GM21423 (cell line): ENCODE data around the gene TCTN1.

Experiments
- ATAC-seq: cut with Tn5 transposase; IDR thresholded peaks from one replicate; pipeline ENCODE4 v1.9.1; 2021; ENCODE audit warnings: mild to moderate bottlenecking, moderate library complexity; ENCODE audit not compliant: unreplicated experiment

TCTN1 gene

DNA sequence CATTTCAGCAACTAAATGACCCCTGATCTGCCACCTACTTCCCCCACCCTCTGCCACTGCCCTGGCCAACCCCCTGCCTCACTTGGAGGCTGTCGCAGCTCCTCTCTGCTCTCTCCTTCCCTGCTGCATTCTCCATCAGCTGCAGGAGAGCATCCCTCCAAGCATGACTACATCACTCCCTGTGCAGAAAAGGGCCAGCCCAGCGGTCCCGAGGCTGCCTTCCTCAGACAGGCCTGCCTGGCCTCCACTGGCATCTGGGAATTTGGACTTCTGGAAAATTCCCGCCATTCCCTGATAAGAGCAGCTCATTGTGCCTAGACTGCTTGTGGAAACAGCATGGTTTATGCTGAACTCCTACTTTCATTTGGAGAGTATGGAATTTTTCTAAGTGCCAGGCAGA is 62.2 kb downstream of the TCTN1 start:
- ATAC-seq = no peak

GRCh38 chr12:110677206-110677911 is 63.4 kb downstream of the TCTN1 start:
- ATAC-seq = peak; percentile 84

DNA sequence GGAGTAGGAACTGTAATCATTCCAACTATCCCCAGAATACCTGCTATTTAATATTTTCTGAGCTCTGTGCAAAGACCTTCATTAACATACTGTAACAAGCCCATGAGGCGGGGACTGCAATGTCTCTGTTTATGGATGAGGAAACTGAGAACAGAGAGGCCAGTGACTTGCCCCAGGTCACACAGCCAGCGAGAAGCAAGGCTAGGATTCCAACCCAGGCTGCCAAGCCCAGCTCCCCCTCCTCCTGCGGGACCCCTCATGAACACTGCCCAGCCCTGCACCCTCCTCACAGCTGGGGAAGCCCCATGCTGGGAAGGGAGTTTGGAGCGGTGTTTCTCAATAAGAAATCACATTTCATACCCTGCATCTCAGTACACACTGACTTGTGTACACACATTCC is 64.1 kb downstream of the TCTN1 start:
- no peak for ATAC-seq

DNA sequence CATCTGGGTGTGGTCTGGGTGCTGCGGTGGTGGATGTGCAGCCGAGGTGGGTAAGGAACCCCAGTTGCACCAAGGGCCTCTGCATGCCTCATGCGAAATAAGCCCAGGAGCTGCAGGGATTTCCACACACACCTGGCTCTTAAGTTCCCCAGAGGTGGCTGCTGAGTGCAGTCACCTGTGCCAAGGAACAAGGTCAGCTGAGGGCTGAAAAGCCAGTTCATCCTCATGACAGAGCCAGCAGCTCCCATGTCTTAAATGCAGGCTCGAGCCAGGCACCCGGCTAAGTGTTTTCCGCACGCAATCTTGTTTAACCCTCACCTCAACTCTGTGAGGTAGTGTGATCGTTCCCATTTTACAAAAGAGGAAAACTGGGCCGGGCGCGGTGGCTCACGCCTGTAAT is 65.3 kb downstream of the TCTN1 start:
- ATAC-seq = no peak

- ATAC-seq = no peak
Observed at GRCh38 chr12:110680032-110680431, 66.1 kb downstream of the TCTN1 start.

DNA sequence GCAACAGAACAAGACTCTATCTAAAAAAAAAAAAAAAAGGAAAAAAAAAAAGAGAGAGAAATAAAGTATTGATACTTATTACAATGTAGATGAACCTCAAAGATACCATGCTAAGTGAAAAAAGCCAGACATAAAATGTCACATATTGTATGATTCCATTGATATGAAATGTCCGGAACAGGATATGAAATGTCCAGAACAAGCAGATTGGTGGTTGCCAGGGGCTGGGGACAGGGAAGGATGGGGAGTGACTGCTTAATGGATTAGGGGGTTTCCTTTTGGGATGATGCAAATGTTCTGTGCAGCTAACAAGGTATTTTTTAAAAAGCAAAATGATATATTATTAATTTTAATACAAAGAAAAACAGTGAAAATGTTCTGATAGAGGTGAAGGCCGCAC is 70.0 kb downstream of the TCTN1 start:
- no peak for ATAC-seq

- no peak for ATAC-seq
Observed at GRCh38 chr12:110684312-110684836, 70.4 kb downstream of the TCTN1 start.

- no peak for ATAC-seq
Observed at GRCh38 chr12:110686294-110686903, 72.5 kb downstream of the TCTN1 start.

- ATAC-seq = no peak
Observed at GRCh38 chr12:110687396-110688169, 73.7 kb downstream of the TCTN1 start.

DNA sequence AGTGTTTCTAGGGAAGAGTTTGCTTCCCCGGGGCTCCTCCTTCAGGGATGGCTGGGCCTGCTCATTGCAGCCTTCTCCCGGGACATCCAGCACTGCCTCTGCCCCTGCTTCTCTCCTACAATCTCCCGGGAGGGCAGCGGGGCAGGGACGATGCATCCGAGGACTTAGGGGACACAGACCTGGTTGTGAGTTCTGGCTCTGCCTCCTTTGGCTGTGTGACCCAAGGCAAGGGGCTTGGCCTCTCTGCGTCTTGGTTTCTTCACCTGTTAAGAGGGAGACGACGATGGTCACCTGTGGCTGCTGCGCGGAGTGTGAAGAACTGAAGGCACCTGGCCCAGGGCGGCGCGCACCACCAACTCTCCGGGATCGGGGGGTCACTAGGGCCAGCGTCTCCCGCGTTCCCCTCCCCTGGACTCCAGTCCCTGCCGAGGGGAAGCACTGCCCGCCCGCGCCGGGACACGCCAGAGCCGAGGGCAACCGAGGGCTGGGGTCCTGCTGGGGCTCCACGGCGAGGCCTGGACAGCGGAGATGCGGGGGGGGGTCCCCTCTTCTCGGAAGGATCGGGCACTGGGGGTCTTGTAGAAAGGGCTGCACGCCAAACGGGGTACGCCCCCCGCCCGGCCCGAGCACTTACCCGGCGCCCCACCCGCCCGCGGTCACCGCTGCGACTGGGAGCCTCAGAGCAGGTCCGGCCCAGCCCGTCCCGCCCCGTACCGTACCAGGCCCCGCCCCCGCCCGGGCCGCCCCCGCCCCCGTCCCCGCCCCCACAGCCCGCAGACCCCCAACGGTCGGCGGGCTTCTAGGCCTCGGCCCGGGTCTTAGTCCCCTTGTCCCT is 74.7 kb downstream of the TCTN1 start, which contains the start of gene HVCN1:
HVCN1 (minus strand) TSS at position 670 of the 835 bp plus-strand sequence. CDS start 5,870 bp downstream, outside the sequence.
- peak; percentile 20 for ATAC-seq

GRCh38 chr12:110689281-110690126 is 75.6 kb downstream of the TCTN1 start:
- peak; percentile 58 for ATAC-seq

GRCh38 chr12:110690127-110690430 is 76.2 kb downstream of the TCTN1 start:
- no peak for ATAC-seq

DNA sequence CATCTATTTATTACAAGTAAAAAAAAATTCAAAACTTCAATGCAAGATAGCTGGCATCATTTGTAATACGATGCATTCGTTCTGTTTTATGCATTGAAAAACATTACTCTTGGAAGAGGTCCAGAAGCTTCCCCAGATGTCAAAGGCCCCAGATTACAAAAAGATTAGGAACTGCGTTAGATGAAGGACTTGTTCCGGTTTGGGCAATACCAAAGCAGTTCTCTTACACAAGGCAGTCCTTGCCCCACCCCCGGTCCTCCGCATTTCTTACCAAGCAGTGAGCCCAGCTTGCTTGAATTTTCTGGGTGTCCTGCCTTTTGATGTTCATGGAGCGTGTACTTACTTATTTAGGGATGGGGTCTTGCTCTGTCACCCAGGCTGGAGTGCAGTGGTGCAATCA is 79.8 kb downstream of the TCTN1 start:
- no peak for ATAC-seq

GRCh38 chr12:110694330-110694901 is 80.5 kb downstream of the TCTN1 start:
- no peak for ATAC-seq

DNA sequence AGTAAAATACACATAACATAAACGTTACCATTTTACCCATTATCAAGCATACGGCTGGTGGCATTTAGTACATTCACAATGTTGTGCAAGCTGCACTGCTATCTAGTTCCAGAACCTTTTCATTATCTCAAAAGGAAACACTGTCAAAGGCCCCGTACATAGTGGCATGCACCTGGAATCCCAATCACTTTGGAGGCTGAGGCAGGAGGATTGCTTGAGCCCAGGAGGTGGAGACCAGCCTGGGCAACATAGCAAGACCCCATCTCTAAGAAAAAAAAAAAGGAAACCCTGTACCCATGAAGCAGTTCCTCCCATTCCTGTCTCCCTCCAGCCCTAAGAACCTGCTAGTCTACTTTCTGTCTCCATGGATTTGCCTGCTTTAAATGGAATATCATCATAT is 82.4 kb downstream of the TCTN1 start:
- no peak for ATAC-seq

DNA sequence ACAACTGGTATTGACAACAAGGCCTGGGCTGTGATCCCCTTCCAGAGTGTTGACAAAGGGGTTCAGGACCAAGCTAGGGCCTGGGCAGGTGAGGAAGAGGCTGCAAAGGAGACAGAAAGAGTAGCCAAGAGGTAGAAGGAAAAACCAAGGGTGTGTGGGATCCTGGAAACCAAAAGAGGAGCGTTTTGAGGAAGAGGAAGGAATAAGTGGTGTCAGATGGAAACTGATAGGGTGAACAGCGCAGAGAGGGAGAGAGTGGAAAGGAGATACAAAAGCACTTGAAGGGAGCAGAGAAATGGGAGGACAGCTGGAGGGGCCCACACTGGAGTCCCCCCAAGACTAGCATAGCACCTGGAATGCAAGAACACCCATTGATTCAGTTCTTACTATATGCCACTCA is 83.3 kb downstream of the TCTN1 start:
- no peak for ATAC-seq

- ATAC-seq = peak; percentile 81
Observed at GRCh38 chr12:110698171-110698902, 84.4 kb downstream of the TCTN1 start.
